Lung (tissue), 12 donors: ENCODE measurements around the gene NGDN. TPM values are rescaled to one million over a fixed set of nuclear protein-coding genes. Genes with fewer than 3 reads are reported as not detected.

Experiments used
- ATAC-seq: fragments of 200-7000 bp; cut with Tn5 transposase; one replicate; pipeline ENCODE4 v1.9.1; 2020; ENCODE audit warnings: moderate number of reproducible peaks; ENCODE audit not compliant: insufficient read depth, low FRiP score
- DNase-seq, 3 donors: peaks; one replicate each; pipeline ENCODE4 v3.0.0-alpha.2; 2013 to 2017
- H3K27ac ChIP-seq, 2 donors: one replicate each; pipeline ENCODE4 v1.5.1; 2013; ENCODE audit warnings: mild to moderate bottlenecking in 2 of 2, moderate library complexity in 2 of 2, control low read depth in 1 of 2, inconsistent platforms in 1 of 2, low read depth in 1 of 2, low read length in 1 of 2
- H3K27me3 ChIP-seq, 3 donors: one replicate each; pipeline ENCODE4 v1.5.1; 2013; ENCODE audit warnings: low read length in 2 of 3; ENCODE audit not compliant: control insufficient read depth in 3 of 3, insufficient read depth in 3 of 3
- H3K36me3 ChIP-seq, 4 donors: one replicate each; pipeline ENCODE4 v1.5.1; 2013; ENCODE audit warnings: low read length in 4 of 4, mild to moderate bottlenecking in 1 of 4, moderate library complexity in 1 of 4; ENCODE audit not compliant: control insufficient read depth in 4 of 4, insufficient read depth in 4 of 4
- H3K4me1 ChIP-seq, 5 donors: one replicate each; pipeline ENCODE4 v1.5.1; 2013; ENCODE audit warnings: low read length in 5 of 5, mild to moderate bottlenecking in 2 of 5, moderate library complexity in 1 of 5; ENCODE audit not compliant: control insufficient read depth in 5 of 5, insufficient read depth in 5 of 5
- H3K4me3 ChIP-seq: one replicate; pipeline ENCODE4 v1.5.1; 2013; ENCODE audit warnings: mild to moderate bottlenecking, control low read depth, moderate library complexity
- H3K9ac ChIP-seq, 2 donors: one replicate each; pipeline ENCODE4 v1.5.1; 2013; ENCODE audit warnings: low read length in 2 of 2, control low read depth in 1 of 2; ENCODE audit not compliant: insufficient read depth in 1 of 2
- H3K9me3 ChIP-seq, 4 donors: one replicate each; pipeline ENCODE4 v1.5.1; 2013; ENCODE audit warnings: low read length in 3 of 4, mild to moderate bottlenecking in 1 of 4, moderate library complexity in 1 of 4; ENCODE audit not compliant: control insufficient read depth in 4 of 4, insufficient read depth in 3 of 4
- CTCF ChIP-seq: IDR thresholded peaks from 2 replicates; pipeline ENCODE4 v1.5.1; 2012; ENCODE audit warnings: mild to moderate bottlenecking; ENCODE audit errors: control extremely low read depth, extremely low read depth
- WGBS, 2 donors: extraction: QIAGEN DNeasy Blood & Tissue Kit; methylation state at CpG; one replicate each; pipeline ENCODE4 v1.1.7; 2013; 5-methylcytosine and 5-hydroxymethylcytosine counted together
- polyA plus RNA-seq, 2 donors: library from polyadenylated mRNA; stranded (reverse); fragments of 200-250 nt; gene quantifications; one replicate each; pipeline ENCODE4 v1.2.1, GENCODE V29; 2013
- total RNA-seq, 2 donors: library from RNA; depleted of rRNA in 1 of 2; stranded (reverse); fragments of >200 nt in 1 of 2; gene quantifications; one replicate each; pipeline ENCODE4 v1.2.1, GENCODE V29; 2014 to 2021
- donor health status: control.
- donor health status: control.
- donor health status: Bipolar disorder and iron deficiency.
- donor health status: healthy.
- donor health status: DM: yes; HTN: yes; CAD: no.

NGDN gene
- total and polyA plus RNA-seq, 4 donors = 31.6 to 52.4 (median 44.7) TPM

GRCh38 chr14:23482823-23483148, 13.3 kb downstream of the NGDN start:
- no peak for ATAC-seq
- Histone ChIP-seq H3K9ac (no peak overlapping the region), H3K9me3 (no peaks in the 10 kb centered on the region), H3K4me3 (no peak overlapping the region), H3K36me3 (peaks cover 2 to 21% (median 10%) of the 10 kb centered on the region in 4 donors), H3K27ac (no peak overlapping the region), H3K4me1 (no peaks in the 10 kb centered on the region), H3K27me3 (no peaks in the 10 kb centered on the region)
- DNase-seq = no peak
- TF ChIP-seq CTCF = no peak

- Histone ChIP-seq H3K4me3 (no peak overlapping the region), H3K36me3 (peaks cover 0 to 24% (median 7%) of the 10 kb centered on the region in 4 donors), H3K4me1 (no peaks in the 10 kb centered on the region), H3K9ac (no peak overlapping the region), H3K9me3 (no peaks in the 10 kb centered on the region), H3K27me3 (no peaks in the 10 kb centered on the region), H3K27ac (no peak overlapping the region)
- ATAC-seq = no peak
- no peak for DNase-seq
- 64 to 72% methylated on average over 9 of the region's 9 CpGs for WGBS, 2 donors
- no peak for TF ChIP-seq CTCF
These were observed 13.8 kb downstream of the NGDN start for GRCh38 chr14:23483236-23483854.

DNA sequence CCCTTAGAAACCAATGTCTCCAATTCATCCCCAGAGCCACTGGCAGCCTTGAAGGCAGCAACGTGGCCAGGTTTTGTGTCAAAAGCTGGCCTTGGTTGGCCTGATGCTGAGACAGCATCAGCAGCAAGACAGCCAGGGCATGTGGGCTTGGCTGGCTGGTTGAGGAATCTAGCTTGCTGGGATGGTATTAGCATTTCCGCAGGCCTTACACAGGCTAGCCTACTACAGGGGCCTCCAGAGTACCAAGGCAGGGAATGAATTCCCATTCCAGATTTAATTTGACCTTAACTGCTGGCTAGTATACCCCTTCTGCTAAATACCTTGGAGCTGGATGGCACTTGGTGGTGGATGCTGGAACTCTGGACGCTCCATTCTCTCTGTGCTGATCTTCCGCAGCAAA, 15.8 kb downstream of the NGDN start:
- H3K9me3 ChIP-seq = no peaks in the 10 kb centered on the region
- peaks cover 0 to 20% (median 7%) of the 10 kb centered on the region in 4 donors for H3K36me3 ChIP-seq
- H3K4me3 ChIP-seq = no peak overlapping the region
- no peak overlapping the region for H3K27ac ChIP-seq
- no peaks in the 10 kb centered on the region for H3K4me1 ChIP-seq
- no peak overlapping the region for H3K9ac ChIP-seq
- ATAC-seq (no peak), DNase-seq (no peak)
- 88 to 90% methylated on average over 4 of the region's 4 CpGs for WGBS, 2 donors
- H3K27me3 ChIP-seq = no peaks in the 10 kb centered on the region
- TF ChIP-seq CTCF = no peak

DNA sequence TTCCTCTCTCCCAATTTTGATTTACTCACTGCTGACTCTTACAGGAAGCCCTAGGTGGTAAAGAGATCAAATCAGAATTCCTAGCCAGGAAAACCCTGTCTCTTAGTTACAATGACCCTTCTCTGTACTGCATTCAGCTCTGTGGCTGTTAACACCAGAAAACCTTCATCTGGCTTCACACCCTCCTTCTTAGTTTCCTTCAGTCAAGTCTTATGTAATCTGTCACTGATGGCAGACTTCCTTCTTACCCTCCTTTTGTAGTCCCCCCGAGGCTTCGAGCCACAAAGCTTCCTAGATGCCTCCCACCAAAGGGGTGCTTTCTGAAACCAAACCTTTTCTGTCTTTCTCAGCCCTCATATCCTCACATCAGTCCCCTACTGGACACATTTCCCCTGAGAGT, 16.5 kb downstream of the NGDN start:
- DNase-seq (no peak), ATAC-seq (no peak)
- Histone ChIP-seq H3K36me3 (peaks cover 0 to 20% (median 7%) of the 10 kb centered on the region in 4 donors), H3K9ac (no peak overlapping the region), H3K4me3 (no peak overlapping the region), H3K4me1 (no peaks in the 10 kb centered on the region), H3K9me3 (no peaks in the 10 kb centered on the region), H3K27ac (no peak overlapping the region), H3K27me3 (no peaks in the 10 kb centered on the region)
- TF ChIP-seq CTCF = no peak
- WGBS, 2 donors = 26 to 58% methylated on average over 2 of the region's 2 CpGs
